GM18499 (cell line): Measurements from ENCODE around the gene THRA.

Source experiments
- ATAC-seq: cut with Tn5 transposase; IDR thresholded peaks from one replicate; pipeline ENCODE4 v1.9.1; 2021; ENCODE audit warnings: moderate number of reproducible peaks; ENCODE audit not compliant: insufficient read depth, unreplicated experiment

THRA gene

DNA sequence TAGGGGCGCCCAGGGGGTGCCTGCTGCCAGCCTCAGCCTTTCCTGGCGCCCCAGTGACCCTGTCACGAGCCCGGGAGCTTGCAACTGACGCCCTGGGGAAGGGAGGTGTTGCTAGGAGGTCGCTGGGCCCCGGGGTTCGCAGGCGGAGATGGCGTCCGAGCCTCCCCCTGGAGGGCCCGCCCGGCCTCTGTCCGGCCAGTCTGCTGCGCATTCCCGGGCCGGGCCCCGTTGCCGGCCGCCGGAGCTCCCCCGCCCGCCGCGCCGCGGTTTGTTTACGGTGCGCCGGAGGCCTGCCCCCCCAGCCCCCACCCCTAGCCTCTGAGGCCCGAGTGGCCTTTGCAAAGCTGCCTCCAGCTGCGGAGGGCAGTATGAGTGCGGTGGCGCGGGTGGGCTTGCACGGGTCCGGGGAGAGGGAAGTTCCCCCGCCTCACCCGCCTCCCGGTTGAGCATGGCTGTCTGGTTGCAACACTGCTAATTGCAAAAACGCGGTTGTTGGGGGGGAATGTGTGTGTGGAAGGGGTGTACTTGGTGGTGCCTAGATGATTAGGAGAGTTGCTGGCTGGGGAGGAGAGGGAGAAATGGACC lies 514 bp downstream of the THRA start:
- no peak for ATAC-seq

DNA sequence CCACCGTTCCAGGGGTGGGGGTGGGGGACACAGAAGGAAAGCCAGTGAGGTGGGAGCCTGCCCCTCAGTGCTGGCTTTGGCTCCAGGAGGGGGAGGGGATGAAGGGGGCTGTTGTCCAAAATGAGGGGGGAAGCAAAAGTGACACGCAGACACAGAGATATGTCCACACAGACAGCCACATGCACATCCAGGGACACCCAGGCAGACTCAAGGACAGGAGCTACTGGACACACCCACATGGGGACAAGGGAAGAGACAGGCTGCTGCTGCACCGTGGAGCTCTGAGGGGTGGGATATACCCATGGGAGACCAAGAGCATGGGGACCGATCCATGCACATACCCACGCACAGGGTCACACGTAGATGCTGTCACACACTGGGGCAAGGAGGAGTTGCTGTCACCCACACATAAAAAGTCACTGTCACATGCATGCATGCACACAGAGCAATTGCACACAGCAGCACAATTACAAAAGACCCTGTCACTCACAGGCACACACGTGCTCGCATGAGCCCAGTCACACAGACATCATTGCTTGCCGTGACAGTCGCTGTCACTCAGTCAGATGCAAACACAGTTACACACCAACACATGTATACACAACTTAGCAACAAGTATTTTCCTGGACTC lies 1.3 kb downstream of the THRA start:
- ATAC-seq, result no peak

- ATAC-seq, result no peak
Measured at GRCh38 chr17:40064971-40065768, 2.4 kb downstream of the THRA start.

GRCh38 chr17:40065769-40066510 lies 3.2 kb downstream of the THRA start:
- no peak for ATAC-seq

DNA sequence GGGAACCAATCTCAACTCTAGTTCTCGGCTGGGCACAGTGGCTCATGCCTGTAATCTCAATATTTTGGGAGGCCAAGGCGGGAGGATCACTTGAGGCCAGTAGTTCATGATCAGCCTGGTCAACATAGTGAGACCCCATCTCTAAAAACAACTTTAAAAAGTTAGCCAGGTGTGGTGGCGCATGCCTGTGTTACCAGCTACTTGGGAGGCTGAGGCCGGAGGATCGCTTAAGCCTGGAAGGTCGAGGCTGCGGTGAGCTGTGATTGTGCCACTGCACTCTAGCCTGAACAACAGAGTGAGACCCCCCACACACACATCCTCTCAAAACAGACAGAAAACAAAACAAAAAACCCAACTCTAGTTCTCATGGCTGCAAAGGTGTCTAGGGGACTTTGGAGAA lies 4.9 kb downstream of the THRA start:
- ATAC-seq, result no peak

- no peak for ATAC-seq
Measured at GRCh38 chr17:40068129-40068581, 5.4 kb downstream of the THRA start.

DNA sequence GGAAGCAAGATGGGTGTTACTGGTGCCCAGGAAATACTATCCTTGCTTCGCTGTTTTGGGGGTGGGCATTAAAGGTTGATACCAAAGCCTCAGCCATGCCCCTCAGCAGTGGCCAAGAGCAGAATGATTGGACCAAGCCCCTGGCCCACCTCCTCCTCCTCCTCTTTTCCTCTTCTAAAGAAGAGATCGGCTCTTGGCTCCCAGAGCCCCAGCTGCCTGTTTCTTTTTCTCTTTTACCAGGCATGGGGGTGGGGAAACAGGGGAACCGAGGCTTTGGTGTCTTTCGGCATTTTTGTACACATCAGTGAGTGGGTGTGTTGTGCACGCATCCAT lies 5.8 kb downstream of the THRA start:
- ATAC-seq, result no peak

DNA sequence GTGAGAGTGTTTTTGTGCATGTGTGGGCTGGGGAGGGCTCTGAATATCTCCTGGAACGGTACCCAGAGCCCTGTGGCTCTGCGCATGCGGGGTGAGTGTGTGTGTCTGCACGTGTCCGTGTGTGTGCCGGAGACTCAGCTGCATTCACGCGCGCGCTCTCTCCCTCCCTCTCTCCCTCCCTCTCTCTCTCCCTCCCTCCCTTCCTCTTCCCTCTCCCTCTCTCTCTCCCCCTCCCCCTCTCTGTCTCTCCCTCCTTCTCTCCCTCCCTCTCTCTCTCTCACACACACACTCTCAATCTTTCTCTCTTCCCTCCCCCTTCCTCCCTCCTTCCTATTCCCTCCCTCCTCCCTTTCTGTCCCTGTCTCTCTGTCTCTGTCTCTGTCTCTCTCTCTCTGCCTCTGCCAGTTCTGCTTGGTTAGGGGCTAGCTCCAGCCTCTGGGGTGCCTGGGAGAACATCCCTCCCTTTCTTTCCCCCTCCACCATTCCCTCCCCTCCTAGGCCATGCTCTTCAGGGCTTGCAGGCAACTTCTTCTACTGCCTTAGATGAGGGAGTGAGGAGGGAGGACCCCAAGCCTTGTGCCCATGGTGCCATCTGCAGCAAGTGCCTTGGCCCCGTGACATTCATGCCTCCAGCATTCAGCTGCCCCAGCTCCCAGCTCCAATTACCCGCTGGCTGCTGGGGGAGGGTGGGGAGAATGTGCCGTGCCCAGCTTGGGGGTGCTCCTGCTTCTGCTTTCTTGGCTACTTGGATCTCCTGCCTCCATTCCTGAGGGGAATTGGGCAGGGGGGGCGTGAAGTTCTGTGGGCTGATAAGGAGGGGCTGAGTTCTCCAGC lies 6.4 kb downstream of the THRA start:
- ATAC-seq, result no peak

GRCh38 chr17:40069751-40070708 lies 7.3 kb downstream of the THRA start:
- ATAC-seq, result no peak

DNA sequence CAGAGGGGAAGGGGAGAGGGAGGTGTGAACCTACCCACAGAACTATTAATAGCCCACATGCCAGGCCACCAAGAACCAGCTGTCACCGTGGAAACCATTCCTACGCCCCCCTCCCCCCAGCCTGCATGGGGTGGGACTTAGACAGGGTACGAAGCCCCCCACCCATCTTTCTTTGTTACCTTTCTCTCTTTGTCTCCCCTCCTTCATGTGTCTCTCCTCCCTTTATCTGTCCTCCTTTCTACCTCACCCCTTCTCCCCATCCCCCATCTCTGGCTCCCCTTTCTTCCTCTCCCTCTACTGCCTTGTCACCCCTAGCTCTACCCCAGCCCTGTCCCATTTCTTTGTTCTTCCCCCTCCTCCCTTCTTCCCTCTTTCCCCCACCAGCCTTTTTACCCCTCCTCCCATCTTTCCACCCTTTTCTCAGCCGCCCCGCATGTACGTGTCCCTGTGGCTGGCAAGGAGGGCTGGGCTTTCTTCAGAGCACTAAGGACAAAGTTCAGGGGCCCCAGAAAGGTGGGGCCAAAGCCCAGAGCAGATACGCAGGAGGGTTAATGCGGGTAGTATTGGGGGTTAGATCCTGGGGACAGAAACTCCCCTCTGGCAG lies 8.0 kb downstream of the THRA start:
- no peak for ATAC-seq

DNA sequence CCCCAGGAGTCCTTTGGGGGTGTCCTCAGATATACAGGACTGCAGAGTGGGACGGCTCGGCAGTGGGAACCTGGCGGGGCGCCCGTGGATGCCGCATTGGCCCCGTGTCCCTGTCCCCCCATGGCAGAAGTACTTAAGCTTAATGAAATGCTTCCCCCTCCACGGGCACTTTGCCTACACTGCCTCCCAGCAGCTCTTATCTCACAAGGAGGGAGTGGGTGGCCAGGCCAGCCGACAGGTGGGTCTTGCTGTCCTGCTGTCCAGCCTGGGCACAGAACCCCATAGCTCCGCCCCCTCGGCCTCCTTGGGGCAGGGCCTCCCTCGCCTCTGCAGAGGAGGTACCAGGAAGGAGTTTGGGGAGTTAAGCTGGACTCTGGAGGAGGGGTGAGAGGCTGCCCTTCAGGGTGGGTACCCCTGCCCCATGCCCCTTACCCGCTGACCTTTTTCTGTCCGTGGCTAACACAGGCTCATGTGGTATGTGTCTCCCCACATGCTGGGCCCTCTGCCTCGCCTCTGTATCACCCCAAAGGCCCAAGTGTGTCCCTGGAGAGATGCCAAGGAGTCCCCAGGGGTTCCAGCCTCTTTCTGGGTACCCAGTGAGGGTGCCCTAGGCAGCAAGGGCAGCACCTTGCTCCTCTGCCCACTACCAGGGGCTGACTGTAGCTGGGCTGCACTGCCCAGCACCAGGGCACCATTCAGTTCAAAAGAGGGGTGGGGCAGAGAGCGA lies 8.7 kb downstream of the THRA start:
- no peak for ATAC-seq

DNA sequence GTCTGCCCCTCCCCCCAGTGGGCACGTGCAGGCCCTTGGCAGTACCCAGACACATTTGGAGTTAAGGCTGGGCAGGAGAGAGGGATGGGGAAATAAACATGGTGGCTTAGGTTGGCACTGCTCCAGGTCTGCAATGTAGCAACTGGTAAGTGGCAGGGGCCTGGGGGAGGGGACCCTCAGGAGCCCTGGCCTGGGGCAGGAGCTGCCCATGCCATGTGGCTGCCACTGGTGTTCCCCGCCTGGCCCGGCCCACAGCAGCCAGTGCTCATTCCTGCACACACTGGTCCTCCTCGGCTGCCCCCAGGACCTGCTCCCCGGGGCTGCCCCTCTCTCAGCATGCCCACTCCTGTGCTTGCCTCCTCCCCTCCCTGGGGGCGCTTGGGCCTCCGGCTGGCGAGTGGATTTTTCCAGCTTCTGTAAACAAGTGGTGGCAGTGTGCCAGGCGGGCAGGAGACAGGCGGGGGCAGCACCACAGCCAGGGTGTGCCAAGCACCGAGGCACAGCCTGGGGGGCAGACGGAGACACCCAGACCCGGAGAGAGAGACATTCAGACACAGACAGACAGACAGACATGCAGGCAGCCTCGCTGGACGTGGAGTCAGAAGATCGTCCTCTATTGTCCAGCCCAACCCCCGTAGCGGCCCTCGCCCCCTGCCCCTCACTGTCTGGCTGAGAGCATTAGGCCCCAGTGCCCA lies 9.4 kb downstream of the THRA start:
- ATAC-seq, result no peak

DNA sequence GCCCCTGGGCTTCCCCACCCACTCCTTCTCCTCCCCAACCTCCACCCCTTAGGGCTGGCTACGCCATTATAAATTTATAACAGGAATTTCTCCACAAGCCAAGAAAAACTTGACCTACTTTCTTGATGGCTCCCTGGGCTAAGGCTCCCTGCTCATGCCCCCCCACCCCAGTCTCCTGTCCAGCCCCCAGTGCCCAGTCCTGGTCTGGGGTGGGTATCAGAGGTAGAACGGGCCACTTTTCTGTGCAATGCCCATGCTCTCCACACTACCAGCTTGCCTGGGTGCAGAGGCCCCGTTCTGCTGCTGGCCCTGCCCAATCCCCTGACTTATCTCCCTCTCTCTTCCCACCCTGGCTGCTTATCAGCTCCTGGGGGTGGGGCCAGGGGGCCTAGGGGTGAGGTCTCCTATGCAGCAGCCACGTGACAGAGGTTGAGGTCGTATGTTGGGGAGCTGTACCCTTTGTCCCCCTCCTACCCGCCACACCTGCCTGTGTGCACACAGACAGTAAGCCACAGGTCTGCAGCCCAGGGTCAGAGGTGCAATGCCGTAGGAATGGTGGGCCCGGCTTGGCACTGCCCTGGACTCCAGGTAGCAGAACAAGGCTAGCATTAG lies 10.1 kb downstream of the THRA start:
- ATAC-seq, result no peak

DNA sequence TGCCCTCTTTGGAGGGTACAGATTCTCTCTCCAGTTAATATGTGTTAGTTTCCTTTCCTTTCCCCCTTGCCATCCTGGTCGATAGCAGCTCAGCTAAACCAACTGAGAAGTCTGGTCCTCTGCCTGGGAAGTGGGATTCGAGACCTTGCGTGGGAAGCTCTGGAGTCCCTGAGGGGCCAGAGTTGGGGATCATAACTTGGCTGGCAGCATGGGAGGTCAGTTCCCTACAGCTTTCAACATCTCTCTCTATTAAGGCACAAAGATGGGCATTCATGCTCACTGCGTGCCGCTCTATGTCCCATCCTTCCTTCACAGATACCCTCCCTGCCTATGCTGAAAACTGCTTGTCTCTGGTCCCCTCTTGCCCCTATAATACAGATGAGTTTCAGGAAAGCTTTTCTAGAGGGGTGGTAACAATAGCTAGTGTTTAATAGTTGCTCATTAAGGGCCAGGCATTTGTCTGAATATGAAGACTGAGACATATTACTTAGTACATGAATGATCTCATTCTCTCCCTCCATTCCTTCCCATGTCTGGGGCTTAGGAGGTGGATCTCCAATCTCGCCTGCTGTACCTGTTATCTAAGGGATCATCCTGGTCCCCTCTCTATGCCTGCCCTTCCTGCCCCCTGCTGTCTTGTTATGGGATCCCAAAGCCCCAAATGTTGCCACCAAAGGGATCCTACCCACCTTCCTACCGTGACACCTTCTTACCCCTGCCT lies 10.8 kb downstream of the THRA start:
- no peak for ATAC-seq

GRCh38 chr17:40074175-40074512 lies 11.4 kb downstream of the THRA start:
- ATAC-seq, result no peak

DNA sequence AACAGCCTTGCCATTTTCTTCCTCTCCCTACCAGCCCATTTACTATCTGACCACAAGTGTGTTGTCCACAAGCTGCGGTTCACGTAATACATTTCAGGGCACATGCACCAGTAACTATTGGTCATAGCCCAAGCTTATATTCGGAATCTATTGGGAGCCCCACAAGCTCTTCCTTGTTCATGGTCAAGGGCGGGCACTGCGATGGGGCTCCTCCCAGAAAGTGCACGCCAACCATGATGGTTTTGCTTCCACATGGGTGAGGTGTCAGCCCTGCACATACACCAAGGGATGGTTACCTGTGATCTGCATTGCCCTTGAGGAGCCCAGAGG lies 12.1 kb downstream of the THRA start:
- ATAC-seq, result no peak
